Measurements from ENCODE around the gene MATCAP1. TPM values are rescaled to one million over a fixed set of nuclear protein-coding genes. Genes with fewer than 3 reads are reported as not detected.

MATCAP1 gene
- total and polyA plus RNA-seq, 2 of the 13 experiments (the other 11 are each of a cell fraction or from before 2014, with no cell fraction given): 11.2 to 24.5 TPM

DNA sequence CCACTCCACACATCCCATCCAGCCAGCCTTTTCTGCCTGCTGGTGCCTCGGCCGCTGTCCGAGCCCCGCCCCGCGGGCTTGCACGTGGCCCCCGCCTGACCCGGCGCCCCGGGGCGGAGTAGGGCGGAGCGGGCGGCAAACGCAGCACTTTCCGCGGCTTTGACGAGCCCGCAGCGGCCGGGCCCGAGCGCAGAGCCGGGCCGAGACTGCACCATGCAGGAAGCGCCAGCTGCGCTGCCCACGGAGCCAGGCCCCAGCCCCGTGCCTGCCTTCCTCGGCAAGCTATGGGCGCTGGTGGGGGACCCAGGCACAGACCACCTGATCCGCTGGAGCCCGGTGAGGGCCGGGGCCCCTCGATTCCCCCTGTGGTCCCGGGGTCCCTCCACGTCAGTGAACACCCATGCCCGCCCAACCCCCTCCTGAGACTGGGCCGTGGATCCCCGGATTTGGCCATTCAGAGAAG is 19.1 kb downstream of the MATCAP1 start, which contains the start of gene HSF4 (continued):
- TF ChIP-seq, protein P1, sequence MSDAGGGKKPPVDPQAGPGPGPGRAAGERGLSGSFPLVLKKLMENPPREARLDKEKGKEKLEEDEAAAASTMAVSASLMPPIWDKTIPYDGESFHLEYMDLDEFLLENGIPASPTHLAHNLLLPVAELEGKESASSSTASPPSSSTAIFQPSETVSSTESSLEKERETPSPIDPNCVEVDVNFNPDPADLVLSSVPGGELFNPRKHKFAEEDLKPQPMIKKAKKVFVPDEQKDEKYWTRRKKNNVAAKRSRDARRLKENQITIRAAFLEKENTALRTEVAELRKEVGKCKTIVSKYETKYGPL (CRISPR knock-in tag; IDR thresholded peaks at IDR 0.05): peak; percentile 60; the same call in 1 of the 2 replicates
- TF ChIP-seq RNF2 (conservative IDR thresholded peaks at IDR 0.05; ENCODE audit: low read depth) (peak; percentile 75), TBX2 (CRISPR knock-in tag; IDR thresholded peaks at IDR 0.05; ENCODE audit: borderline replicate concordance) (peak; percentile 96), HOXA9 (CRISPR knock-in tag; IDR thresholded peaks at IDR 0.05; ENCODE audit: borderline replicate concordance) (peak; percentile 84; the same call in 1 of the 2 replicates), ZNF619 (CRISPR knock-in tag; IDR thresholded peaks at IDR 0.05) (no peak), ZNF329 (CRISPR knock-in tag; IDR thresholded peaks at IDR 0.05; ENCODE audit: low read depth) (peak; percentile 73; the same call in 1 of the 2 replicates), ZNF883 (CRISPR knock-in tag; IDR thresholded peaks at IDR 0.05; ENCODE audit: not compliant biosample characterization) (peak; percentile 86), STAT5B (CRISPR knock-in tag; IDR thresholded peaks at IDR 0.05) (peak; percentile 90), ZNF841 (CRISPR knock-in tag; IDR thresholded peaks at IDR 0.05; ENCODE audit: borderline replicate concordance) (peak; percentile 82; the same call in 1 of the 2 replicates), NR2F2 (IDR thresholded peaks at IDR 0.05; ENCODE audit: borderline replicate concordance, low read depth) (peak; percentile 82; the same call in 1 of the 2 replicates), SMAD9 (CRISPR knock-in tag; IDR thresholded peaks at IDR 0.05) (0 out of 2 replicates have a peak, but pooled peaks have one; percentile 64), ZNF367 (CRISPR knock-in tag; IDR thresholded peaks at IDR 0.05; ENCODE audit: borderline replicate concordance) (peak; percentile 84; the same call in 1 of the 2 replicates), ZMYM4 (CRISPR knock-in tag; IDR thresholded peaks at IDR 0.05) (peak; percentile 59; the same call in 1 of the 2 replicates), RORA (CRISPR knock-in tag; IDR thresholded peaks at IDR 0.05) (no peak)
- TF ChIP-seq, protein P2, sequence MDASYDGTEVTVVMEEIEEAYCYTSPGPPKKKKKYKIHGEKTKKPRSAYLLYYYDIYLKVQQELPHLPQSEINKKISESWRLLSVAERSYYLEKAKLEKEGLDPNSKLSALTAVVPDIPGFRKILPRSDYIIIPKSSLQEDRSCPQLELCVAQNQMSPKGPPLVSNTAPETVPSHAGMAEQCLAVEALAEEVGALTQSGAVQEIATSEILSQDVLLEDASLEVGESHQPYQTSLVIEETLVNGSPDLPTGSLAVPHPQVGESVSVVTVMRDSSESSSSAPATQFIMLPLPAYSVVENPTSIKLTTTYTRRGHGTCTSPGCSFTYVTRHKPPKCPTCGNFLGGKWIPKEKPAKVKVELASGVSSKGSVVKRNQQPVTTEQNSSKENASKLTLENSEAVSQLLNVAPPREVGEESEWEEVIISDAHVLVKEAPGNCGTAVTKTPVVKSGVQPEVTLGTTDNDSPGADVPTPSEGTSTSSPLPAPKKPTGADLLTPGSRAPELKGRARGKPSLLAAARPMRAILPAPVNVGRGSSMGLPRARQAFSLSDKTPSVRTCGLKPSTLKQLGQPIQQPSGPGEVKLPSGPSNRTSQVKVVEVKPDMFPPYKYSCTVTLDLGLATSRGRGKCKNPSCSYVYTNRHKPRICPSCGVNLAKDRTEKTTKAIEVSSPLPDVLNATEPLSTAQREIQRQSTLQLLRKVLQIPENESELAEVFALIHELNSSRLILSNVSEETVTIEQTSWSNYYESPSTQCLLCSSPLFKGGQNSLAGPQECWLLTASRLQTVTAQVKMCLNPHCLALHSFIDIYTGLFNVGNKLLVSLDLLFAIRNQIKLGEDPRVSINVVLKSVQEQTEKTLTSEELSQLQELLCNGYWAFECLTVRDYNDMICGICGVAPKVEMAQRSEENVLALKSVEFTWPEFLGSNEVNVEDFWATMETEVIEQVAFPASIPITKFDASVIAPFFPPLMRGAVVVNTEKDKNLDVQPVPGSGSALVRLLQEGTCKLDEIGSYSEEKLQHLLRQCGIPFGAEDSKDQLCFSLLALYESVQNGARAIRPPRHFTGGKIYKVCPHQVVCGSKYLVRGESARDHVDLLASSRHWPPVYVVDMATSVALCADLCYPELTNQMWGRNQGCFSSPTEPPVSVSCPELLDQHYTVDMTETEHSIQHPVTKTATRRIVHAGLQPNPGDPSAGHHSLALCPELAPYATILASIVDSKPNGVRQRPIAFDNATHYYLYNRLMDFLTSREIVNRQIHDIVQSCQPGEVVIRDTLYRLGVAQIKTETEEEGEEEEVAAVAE (CRISPR knock-in tag; IDR thresholded peaks at IDR 0.05; ENCODE audit: borderline replicate concordance): peak; percentile 34; the same call in 1 of the 2 replicates
- TF ChIP-seq, protein P3, sequence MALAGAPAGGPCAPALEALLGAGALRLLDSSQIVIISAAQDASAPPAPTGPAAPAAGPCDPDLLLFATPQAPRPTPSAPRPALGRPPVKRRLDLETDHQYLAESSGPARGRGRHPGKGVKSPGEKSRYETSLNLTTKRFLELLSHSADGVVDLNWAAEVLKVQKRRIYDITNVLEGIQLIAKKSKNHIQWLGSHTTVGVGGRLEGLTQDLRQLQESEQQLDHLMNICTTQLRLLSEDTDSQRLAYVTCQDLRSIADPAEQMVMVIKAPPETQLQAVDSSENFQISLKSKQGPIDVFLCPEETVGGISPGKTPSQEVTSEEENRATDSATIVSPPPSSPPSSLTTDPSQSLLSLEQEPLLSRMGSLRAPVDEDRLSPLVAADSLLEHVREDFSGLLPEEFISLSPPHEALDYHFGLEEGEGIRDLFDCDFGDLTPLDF (CRISPR knock-in tag; IDR thresholded peaks at IDR 0.05): peak; percentile 63; the same call in 1 of the 2 replicates
- TF ChIP-seq, protein P4, sequence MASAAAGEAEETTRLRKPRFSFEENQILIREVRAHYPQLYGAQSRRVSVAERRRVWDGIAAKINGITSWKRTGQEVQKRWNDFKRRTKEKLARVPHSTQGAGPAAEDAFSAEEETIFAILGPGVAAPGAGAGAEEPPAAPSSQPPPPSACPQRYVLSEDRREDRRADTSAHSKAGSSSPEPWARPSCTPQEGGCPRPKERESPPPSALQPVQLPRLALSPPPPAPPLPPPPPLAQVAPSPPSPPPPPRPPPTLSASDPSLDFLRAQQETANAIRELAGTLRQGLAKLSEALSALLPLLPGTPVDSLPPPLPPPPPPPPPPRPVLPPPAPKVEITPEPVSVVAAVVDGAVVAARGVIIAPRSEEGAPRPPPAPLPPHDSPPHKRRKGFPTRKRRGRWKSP (CRISPR knock-in tag; IDR thresholded peaks at IDR 0.05): peak; percentile 93
- TF ChIP-seq, protein P5, sequence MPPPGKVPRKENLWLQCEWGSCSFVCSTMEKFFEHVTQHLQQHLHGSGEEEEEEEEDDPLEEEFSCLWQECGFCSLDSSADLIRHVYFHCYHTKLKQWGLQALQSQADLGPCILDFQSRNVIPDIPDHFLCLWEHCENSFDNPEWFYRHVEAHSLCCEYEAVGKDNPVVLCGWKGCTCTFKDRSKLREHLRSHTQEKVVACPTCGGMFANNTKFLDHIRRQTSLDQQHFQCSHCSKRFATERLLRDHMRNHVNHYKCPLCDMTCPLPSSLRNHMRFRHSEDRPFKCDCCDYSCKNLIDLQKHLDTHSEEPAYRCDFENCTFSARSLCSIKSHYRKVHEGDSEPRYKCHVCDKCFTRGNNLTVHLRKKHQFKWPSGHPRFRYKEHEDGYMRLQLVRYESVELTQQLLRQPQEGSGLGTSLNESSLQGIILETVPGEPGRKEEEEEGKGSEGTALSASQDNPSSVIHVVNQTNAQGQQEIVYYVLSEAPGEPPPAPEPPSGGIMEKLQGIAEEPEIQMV (CRISPR knock-in tag; IDR thresholded peaks at IDR 0.05; ENCODE audit: low read depth): peak; percentile 72; the same call in 1 of the 2 replicates
- TF ChIP-seq, protein P6, sequence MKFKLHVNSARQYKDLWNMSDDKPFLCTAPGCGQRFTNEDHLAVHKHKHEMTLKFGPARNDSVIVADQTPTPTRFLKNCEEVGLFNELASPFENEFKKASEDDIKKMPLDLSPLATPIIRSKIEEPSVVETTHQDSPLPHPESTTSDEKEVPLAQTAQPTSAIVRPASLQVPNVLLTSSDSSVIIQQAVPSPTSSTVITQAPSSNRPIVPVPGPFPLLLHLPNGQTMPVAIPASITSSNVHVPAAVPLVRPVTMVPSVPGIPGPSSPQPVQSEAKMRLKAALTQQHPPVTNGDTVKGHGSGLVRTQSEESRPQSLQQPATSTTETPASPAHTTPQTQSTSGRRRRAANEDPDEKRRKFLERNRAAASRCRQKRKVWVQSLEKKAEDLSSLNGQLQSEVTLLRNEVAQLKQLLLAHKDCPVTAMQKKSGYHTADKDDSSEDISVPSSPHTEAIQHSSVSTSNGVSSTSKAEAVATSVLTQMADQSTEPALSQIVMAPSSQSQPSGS (CRISPR knock-in tag; IDR thresholded peaks at IDR 0.05): peak; percentile 86

Data from HepG2 (cell line).